ENCODE measurements around the gene KCNQ4.
A peak's percentile ranks its signal among the peaks of the same experiment; 100 is the strongest.

KCNQ4 gene

GRCh38 chr1:40789342-40789598 lies 5.7 kb downstream of the KCNQ4 start:
- no peaks in the 10 kb centered on the region for H3K36me3 Mint-ChIP-seq
- CTCF ChIA-PET: interaction anchor here (0.6 to 5.2 kb wide), 2 partner anchors 16 to 257 kb away, joined by 3 to 34 read pairs; no protein-coding TSS in a partner anchor
- peaks cover 78% of the 10 kb centered on the region for H3K27me3 Mint-ChIP-seq
- DNase-seq: no peak
- no peak overlapping the region for H3K27ac Mint-ChIP-seq
- H3K4me1 Mint-ChIP-seq: peaks cover 15% of the 10 kb centered on the region
- H3K9me3 Mint-ChIP-seq: no peaks in the 10 kb centered on the region
- no peak overlapping the region for H3K4me3 Mint-ChIP-seq

- CTCF ChIA-PET: interaction anchor here (0.6 to 5.2 kb wide), 2 partner anchors 17 to 258 kb away, joined by 3 to 34 read pairs; no protein-coding TSS in a partner anchor
- Mint-ChIP-seq H3K27ac (no peak overlapping the region), H3K27me3 (peaks cover 72% of the 10 kb centered on the region), H3K9me3 (no peaks in the 10 kb centered on the region), H3K4me3 (no peak overlapping the region), H3K4me1 (peaks cover 17% of the 10 kb centered on the region), H3K36me3 (no peaks in the 10 kb centered on the region)
- DNase-seq: no peak
These were observed 6.3 kb downstream of the KCNQ4 start for GRCh38 chr1:40789661-40790430.

GRCh38 chr1:40792036-40792435 lies 8.4 kb downstream of the KCNQ4 start:
- Mint-ChIP-seq H3K36me3 (no peaks in the 10 kb centered on the region), H3K4me3 (no peak overlapping the region), H3K4me1 (peaks cover 32% of the 10 kb centered on the region), H3K27me3 (peaks cover 50% of the 10 kb centered on the region), H3K9me3 (no peaks in the 10 kb centered on the region), H3K27ac (no peak overlapping the region)
- CTCF ChIA-PET: no interaction called here
- DNase-seq: no peak

GRCh38 chr1:40793617-40794016 lies 10.0 kb downstream of the KCNQ4 start:
- no peak overlapping the region for H3K4me3 Mint-ChIP-seq

GRCh38 chr1:40794048-40794447 lies 10.5 kb downstream of the KCNQ4 start:
- Mint-ChIP-seq H3K36me3 (no peaks in the 10 kb centered on the region), H3K27me3 (peaks cover 32% of the 10 kb centered on the region), H3K27ac (peak overlapping the region; percentile 46), H3K4me3 (no peak overlapping the region), H3K4me1 (peaks cover 40% of the 10 kb centered on the region), H3K9me3 (no peaks in the 10 kb centered on the region)
- CTCF ChIA-PET: interaction anchor here (0.7 kb wide), 1 partner anchor 9 kb away, joined by 3 read pairs; no protein-coding TSS in a partner anchor
- DNase-seq: no peak

More at GRCh38 chr1:40793617-40794016, 10.0 kb downstream of the KCNQ4 start:
- H3K36me3 Mint-ChIP-seq: no peaks in the 10 kb centered on the region
- H3K4me1 Mint-ChIP-seq: peaks cover 40% of the 10 kb centered on the region
- no peak for DNase-seq
- H3K27me3 Mint-ChIP-seq: peaks cover 34% of the 10 kb centered on the region
- peak overlapping the region; percentile 39 for H3K27ac Mint-ChIP-seq
- CTCF ChIA-PET: no interaction called here
- no peaks in the 10 kb centered on the region for H3K9me3 Mint-ChIP-seq

- Mint-ChIP-seq H3K27me3 (peaks cover 37% of the 10 kb centered on the region), H3K4me1 (peaks cover 46% of the 10 kb centered on the region), H3K9me3 (no peaks in the 10 kb centered on the region), H3K27ac (peak overlapping the region; percentile 77), H3K36me3 (no peaks in the 10 kb centered on the region), H3K4me3 (peak overlapping the region; percentile 3)
- CTCF ChIA-PET: interaction anchor here (0.7 to 4.7 kb wide), 4 partner anchors 8 to 69 kb away, joined by 3 to 27 read pairs (median 4); no protein-coding TSS in a partner anchor
- peak; percentile 54 for DNase-seq
These were observed 11.6 kb downstream of the KCNQ4 start for GRCh38 chr1:40794974-40795715.

- Mint-ChIP-seq H3K4me1 (peaks cover 52% of the 10 kb centered on the region), H3K27ac (peak overlapping the region; percentile 77), H3K36me3 (no peaks in the 10 kb centered on the region), H3K27me3 (peaks cover 35% of the 10 kb centered on the region), H3K4me3 (peak overlapping the region; percentile 3), H3K9me3 (no peaks in the 10 kb centered on the region)
- CTCF ChIA-PET: interaction anchor here (0.6 to 4.7 kb wide), 6 partner anchors 17 to 68 kb away, joined by 3 to 27 read pairs (median 3); no protein-coding TSS in a partner anchor
- peak; percentile 38 for DNase-seq
These were observed 12.4 kb downstream of the KCNQ4 start for GRCh38 chr1:40795811-40796586.

- H3K4me3 Mint-ChIP-seq: no peak overlapping the region
- H3K4me1 Mint-ChIP-seq: peaks cover 62% of the 10 kb centered on the region
- CTCF ChIA-PET: interaction anchor here (0.8 to 4.7 kb wide), 5 partner anchors 10 to 48 kb away, joined by 3 to 27 read pairs (median 4); no protein-coding TSS in a partner anchor
- peak overlapping the region; percentile 65 for H3K27ac Mint-ChIP-seq
- no peaks in the 10 kb centered on the region for H3K36me3 Mint-ChIP-seq
- no peaks in the 10 kb centered on the region for H3K9me3 Mint-ChIP-seq
- DNase-seq: no peak
- peaks cover 32% of the 10 kb centered on the region for H3K27me3 Mint-ChIP-seq
These were observed 13.5 kb downstream of the KCNQ4 start for GRCh38 chr1:40796939-40797667.

- Mint-ChIP-seq H3K4me1 (peaks cover 64% of the 10 kb centered on the region), H3K36me3 (no peaks in the 10 kb centered on the region), H3K9me3 (no peaks in the 10 kb centered on the region), H3K27ac (peak overlapping the region; percentile 65), H3K4me3 (no peak overlapping the region), H3K27me3 (peaks cover 28% of the 10 kb centered on the region)
- CTCF ChIA-PET: interaction anchor here (0.8 to 4.7 kb wide), 5 partner anchors 9 to 48 kb away, joined by 3 to 27 read pairs (median 4); no protein-coding TSS in a partner anchor
- DNase-seq: no peak
These were observed 14.1 kb downstream of the KCNQ4 start for GRCh38 chr1:40797668-40798010.

GRCh38 chr1:40798366-40799281 lies 15.0 kb downstream of the KCNQ4 start:
- H3K4me3 Mint-ChIP-seq: no peak overlapping the region
- H3K36me3 Mint-ChIP-seq: no peaks in the 10 kb centered on the region
- H3K4me1 Mint-ChIP-seq: peaks cover 70% of the 10 kb centered on the region
- no peak overlapping the region for H3K27ac Mint-ChIP-seq
- no peaks in the 10 kb centered on the region for H3K9me3 Mint-ChIP-seq
- peaks cover 27% of the 10 kb centered on the region for H3K27me3 Mint-ChIP-seq
- DNase-seq: no peak
- CTCF ChIA-PET: interaction anchor here (1.7 to 4.7 kb wide), 2 partner anchors 9 to 23 kb away, joined by 3 to 27 read pairs; no protein-coding TSS in a partner anchor

- Mint-ChIP-seq H3K27ac (no peak overlapping the region), H3K4me1 (peaks cover 62% of the 10 kb centered on the region), H3K4me3 (no peak overlapping the region), H3K27me3 (peaks cover 27% of the 10 kb centered on the region), H3K36me3 (no peaks in the 10 kb centered on the region), H3K9me3 (no peaks in the 10 kb centered on the region)
- DNase-seq: no peak
- CTCF ChIA-PET: interaction anchor here (4.7 kb wide), 1 partner anchor 24 kb away, joined by 27 read pairs; no protein-coding TSS in a partner anchor
These were observed 15.8 kb downstream of the KCNQ4 start for GRCh38 chr1:40799351-40799867.

- H3K9me3 Mint-ChIP-seq: no peaks in the 10 kb centered on the region
- DNase-seq: no peak
- H3K4me1 Mint-ChIP-seq: peaks cover 41% of the 10 kb centered on the region
- CTCF ChIA-PET: no interaction called here
- peak overlapping the region; percentile 62 for H3K4me3 Mint-ChIP-seq
- peaks cover 42% of the 10 kb centered on the region for H3K27me3 Mint-ChIP-seq
- H3K27ac Mint-ChIP-seq: no peak overlapping the region
- no peaks in the 10 kb centered on the region for H3K36me3 Mint-ChIP-seq
These were observed 18.1 kb downstream of the KCNQ4 start for GRCh38 chr1:40801742-40802077.
